IMR-90 (cell line): Measurements from ENCODE around the gene ACOX1. TPM values are rescaled to one million over a fixed set of nuclear protein-coding genes. Genes with fewer than 3 reads are reported as not detected.

Experiments used
- ATAC-seq: fragments of 200-7000 bp; cut with Tn5 transposase; 2 replicates; pipeline ENCODE4 v1.9.1; 2020; ENCODE audit warnings: low read depth, mild to moderate bottlenecking, moderate library complexity
- BruUV-seq: library from RNA; stranded (reverse); fragments of 400-500 nt; replicated peaks from 2 replicates; lab custom pipeline; 2021; lab: Mats Ljungman, UMichigan
- CTCF ChIA-PET: fragments of 300-600 bp; formaldehyde crosslinking; extraction: SDS; loops from one replicate; lab custom pipeline; 2021; ENCODE audit warnings: antibody characterized with exemption; lab: Yijun Ruan, JAX
- POLR2A ChIA-PET: fragments of 300-600 bp; sonication (Branson Sonifier 250); formaldehyde crosslinking; loops from one replicate; lab custom pipeline; 2022; ENCODE audit warnings: antibody characterized with exemption; ENCODE audit not compliant: unreplicated experiment; lab: Charles Lee
- DNase-seq: peaks from one replicate; pipeline ENCODE4 v3.0.0; 2013
- H2AFZ ChIP-seq: replicated peaks from 2 replicates; pipeline ENCODE3; 2013; ENCODE audit warnings: low read length, mild to moderate bottlenecking; ENCODE audit not compliant: poor library complexity
- H2AK5ac ChIP-seq: 2 replicates; pipeline ENCODE4 v1.6.1; 2013; ENCODE audit warnings: low read depth, low read length, inconsistent platforms
- H2AK9ac ChIP-seq: replicated peaks from 2 replicates; pipeline ENCODE3; 2013; ENCODE audit warnings: mild to moderate bottlenecking, low read depth, low read length, moderate library complexity; ENCODE audit not compliant: poor library complexity
- H2BK120ac ChIP-seq: 2 replicates; pipeline ENCODE4 v1.6.1; 2013; ENCODE audit warnings: low read depth, low read length, inconsistent platforms
- H2BK15ac ChIP-seq: 3 replicates; pipeline ENCODE4 v1.6.1; 2013; ENCODE audit warnings: low read depth, low read length, inconsistent platforms
- H2BK20ac ChIP-seq: 2 replicates; pipeline ENCODE4 v1.6.1; 2013; ENCODE audit warnings: low read depth, mild to moderate bottlenecking, inconsistent platforms, low read length, moderate library complexity
- H2BK5ac ChIP-seq: 2 replicates; pipeline ENCODE4 v1.6.1; 2013; ENCODE audit warnings: mild to moderate bottlenecking, low read depth, low read length, inconsistent platforms; ENCODE audit not compliant: poor library complexity, severe bottlenecking
- H3K14ac ChIP-seq: replicated peaks from 2 replicates; pipeline ENCODE4 v1.6.1; 2013; ENCODE audit warnings: low read depth, low read length, inconsistent platforms
- H3K18ac ChIP-seq: 2 replicates; pipeline ENCODE4 v1.6.1; 2013; ENCODE audit warnings: low read depth, low read length, control low read depth
- H3K23ac ChIP-seq: 2 replicates; pipeline ENCODE4 v1.6.1; 2013; ENCODE audit warnings: low read depth, low read length, inconsistent platforms
- H3K27ac ChIP-seq: 2 replicates; pipeline ENCODE4 v1.5.1; 2013; ENCODE audit warnings: mild to moderate bottlenecking, control low read depth, low read length; ENCODE audit not compliant: insufficient read depth
- H3K27me3 ChIP-seq: 2 replicates; pipeline ENCODE4 v1.6.1; 2013; ENCODE audit warnings: low read length; ENCODE audit not compliant: control insufficient read depth, insufficient read depth
- H3K36me3 ChIP-seq: 2 replicates; pipeline ENCODE4 v1.6.1; 2013; ENCODE audit warnings: low read length, mixed read lengths; ENCODE audit not compliant: control insufficient read depth, insufficient read depth
- H3K4ac ChIP-seq: 2 replicates; pipeline ENCODE4 v1.6.1; 2013; ENCODE audit warnings: low read depth, low read length, inconsistent platforms
- H3K4me1 ChIP-seq: 2 replicates; pipeline ENCODE4 v1.6.1; 2013; ENCODE audit warnings: low read length, mixed read lengths; ENCODE audit not compliant: control insufficient read depth, insufficient read depth
- H3K4me2 ChIP-seq: 2 replicates; pipeline ENCODE4 v1.6.1; 2013; ENCODE audit warnings: low read depth, mild to moderate bottlenecking, control low read depth, low read length, moderate library complexity
- H3K4me3 ChIP-seq: 2 replicates; pipeline ENCODE4 v1.5.1; 2013; ENCODE audit warnings: low read depth, mild to moderate bottlenecking, control low read depth, low read length, moderate library complexity; ENCODE audit not compliant: insufficient read depth
- H3K56ac ChIP-seq: 2 replicates; pipeline ENCODE4 v1.6.1; 2013; ENCODE audit warnings: low read length, inconsistent platforms; ENCODE audit not compliant: insufficient read depth; ENCODE audit errors: extremely low read depth
- H3K79me1 ChIP-seq, 2 experiments: 2 replicates each; pipeline ENCODE4 v1.6.1; 2013; ENCODE audit warnings: low read length in 2 of 2, inconsistent platforms in 1 of 2, low read depth in 1 of 2
- H3K9ac ChIP-seq: 2 replicates; pipeline ENCODE4 v1.6.1; 2013; ENCODE audit warnings: low read depth, low read length, control low read depth
- H3K9me1 ChIP-seq: 2 replicates; pipeline ENCODE4 v1.6.1; 2013; ENCODE audit warnings: low read length, inconsistent platforms; ENCODE audit not compliant: insufficient read depth
- H3K9me3 ChIP-seq: 2 replicates; pipeline ENCODE4 v1.6.1; 2013; ENCODE audit warnings: low read length; ENCODE audit not compliant: control insufficient read depth, insufficient read depth
- H4K20me1 ChIP-seq: 2 replicates; pipeline ENCODE4 v1.6.1; 2013; ENCODE audit warnings: low read length, inconsistent platforms; ENCODE audit not compliant: insufficient read depth
- H4K5ac ChIP-seq: 2 replicates; pipeline ENCODE4 v1.6.1; 2013; ENCODE audit warnings: mild to moderate bottlenecking, low read depth, low read length, control low read depth
- H4K8ac ChIP-seq, 2 experiments: 2 replicates each; pipeline ENCODE4 v1.6.1; 2013; ENCODE audit warnings: low read depth in 2 of 2, low read length in 2 of 2, control low read depth in 1 of 2, inconsistent platforms in 1 of 2
- H4K91ac ChIP-seq: 2 replicates; pipeline ENCODE4 v1.6.1; 2013; ENCODE audit warnings: low read depth, low read length, inconsistent platforms; ENCODE audit not compliant: insufficient read depth
- CTCF ChIP-seq: conservative IDR thresholded peaks from 2 replicates; pipeline ENCODE4 v1.5.1; 2012; ENCODE audit warnings: mild to moderate bottlenecking, low read depth, low read length, improper control_type of control experiment
- MXI1 ChIP-seq: IDR thresholded peaks from 2 replicates; pipeline ENCODE4 v1.6.1; 2012; ENCODE audit warnings: low read depth, mild to moderate bottlenecking, low read length, moderate library complexity, borderline replicate concordance
- NFE2L2 ChIP-seq: fragments of 150-350 bp; IDR thresholded peaks from 2 replicates; pipeline ENCODE4 v1.6.1; 2016; ENCODE audit warnings: low read depth, mild to moderate bottlenecking, low read length
- RAD21 ChIP-seq: IDR thresholded peaks from 2 replicates; pipeline ENCODE4 v1.6.1; 2012; ENCODE audit warnings: low read length, improper control_type of control experiment
- RCOR1 ChIP-seq: IDR thresholded peaks from 2 replicates; pipeline ENCODE4 v1.6.1; 2012; ENCODE audit warnings: mild to moderate bottlenecking, low read length, improper control_type of control experiment; ENCODE audit not compliant: insufficient replicate concordance
- SMC3 ChIP-seq: fragments of 150-350 bp; IDR thresholded peaks from 2 replicates; pipeline ENCODE4 v1.6.1; 2016; ENCODE audit warnings: low read depth, mild to moderate bottlenecking, antibody characterized with exemption, low read length, moderate library complexity
- WGBS, 2 experiments: methylation state at CpG; one replicate each; pipeline versions ENCODE4 v1.1.5 to v1.1.7; 2013; ENCODE audit warnings: missing lambda C conversion rate in 2 of 2; ENCODE audit not compliant: insufficient read length in 1 of 2; ENCODE audit errors: extremely low coverage in 2 of 2; 5-methylcytosine and 5-hydroxymethylcytosine counted together
- dilution Hi-C: fragments of 300-500 bp; cut with HindIII; formaldehyde crosslinking; loops from one replicate; pipeline ENCODE4 v1.14.3; 2018; ENCODE audit warnings: low sequenced_read_pairs; ENCODE audit not compliant: unreplicated experiment
- in situ Hi-C: fragments of 300-500 bp; cut with MboI; formaldehyde crosslinking; loops from 3 replicates; pipeline ENCODE4 v1.14.3; 2019; ENCODE audit warnings: low sequenced_read_pairs, inconsistent platforms, mixed read lengths
- intact Hi-C: fragments of 100-400 bp; cut with micrococcal nuclease; formaldehyde crosslinking; loops from 2 replicates; pipeline ENCODE4 v1.10.0; 2022
- polyA plus RNA-seq, 3 experiments: library from polyadenylated mRNA; depleted of rRNA; stranded (reverse); fragments of >200 nt; gene quantifications; 2 replicates each; pipeline ENCODE4 v1.2.3, GENCODE V29; 2012; ENCODE audit warnings: low replicate concordance in 1 of 3
- total RNA-seq: library from RNA; depleted of rRNA; stranded (reverse); fragments of >200 nt; gene quantifications from 2 replicates; pipeline ENCODE4 v1.2.3, GENCODE V29; 2012

ACOX1 gene
- total and polyA plus RNA-seq, 2 of the 4 experiments (the other 2 are of a cell fraction), result 16.1 to 94.8 TPM

- Histone ChIP-seq H3K4me1 (peaks cover 3% of the 10 kb centered on the region; the same call in 1 of the 2 replicates), H3K4me3 (no peak overlapping the region), H3K27ac (no peak overlapping the region), H4K5ac (no peak overlapping the region), H4K91ac (no peak overlapping the region), H2BK20ac (no peak overlapping the region), H2BK5ac (no peak overlapping the region), H2BK15ac (no peak overlapping the region), H4K8ac (no peak overlapping the region), H3K27me3 (no peaks in the 10 kb centered on the region), H3K9me1 (peaks cover 2% of the 10 kb centered on the region), H3K4me2 (peak overlapping the region; percentile 74), H3K56ac (no peak overlapping the region), H2AK5ac (no peak overlapping the region), H3K9ac (no peak overlapping the region), H3K18ac (no peak overlapping the region), H3K4ac (no peak overlapping the region), H2BK120ac (no peak overlapping the region), H3K79me1 (peaks cover 22 to 67% of the 10 kb centered on the region in 2 experiments), H4K20me1 (0 out of 2 replicates have a peak, but pooled peaks cover 3% of the 10 kb centered on the region), H3K36me3 (peaks cover 4% of the 10 kb centered on the region; the same call in 1 of the 2 replicates), H3K14ac (peak overlapping the region; percentile 50; the same call in 1 of the 2 replicates), H3K23ac (0 out of 2 replicates have a peak overlapping the region, but pooled peaks have one; percentile 52), H3K9me3 (no peaks in the 10 kb centered on the region), H2AK9ac (no peak overlapping the region), H2AFZ (no peak overlapping the region)
- ChIA-PET CTCF (interaction anchor here (1.2 kb wide), 1 partner anchor 14 kb away, joined by 3 read pairs; no protein-coding TSS in a partner anchor), POLR2A (interaction anchor here (0.7 kb wide), 1 partner anchor 35 kb away, joined by 3 read pairs; no protein-coding TSS in a partner anchor)
- no TSS peak for BruUV-seq
- TF ChIP-seq RCOR1, result no peak
- no peak for TF ChIP-seq NFE2L2
- no peak for TF ChIP-seq SMC3
- TF ChIP-seq RAD21, result no peak
- TF ChIP-seq MXI1, result no peak
- no peak for TF ChIP-seq CTCF
- intact Hi-C loops, result no loop called here
- in situ Hi-C loops, result no loop called here
- ATAC-seq, result no peak
- WGBS, 2 experiments, result 39% methylated on average over 3 of the region's 9 CpGs; no CpG with 5 or more reads in 1 of the 2 experiments
- dilution Hi-C loops, result no loop called here
- DNase-seq, result peak; percentile 23
These were observed 2.7 kb downstream of the ACOX1 start for GRCh38 chr17:75976175-75976848.
